Measurements from ENCODE around the gene ZNG1B.
"Not testable (repeated sequence)": the region's sequence is repeated elsewhere in the genome, so short reads cannot be mapped to it uniquely, and the experiment has no call there.

Gene ZNG1B

GRCh38 chr2:113503094-113504042, 65.9 kb downstream of the ZNG1B start:
- DNase-seq (ENCODE audit: low read depth), result not testable (repeated sequence)

GRCh38 chr2:113504081-113504480, 66.6 kb downstream of the ZNG1B start:
- not testable (repeated sequence) for DNase-seq (ENCODE audit: low read depth)

- not testable (repeated sequence) for DNase-seq (ENCODE audit: low read depth)
Measured at GRCh38 chr2:113507394-113508140, 70.1 kb downstream of the ZNG1B start.

- DNase-seq (ENCODE audit: low read depth), result not testable (repeated sequence)
Measured at GRCh38 chr2:113508187-113508586, 70.7 kb downstream of the ZNG1B start.

GRCh38 chr2:113510913-113511312, 73.4 kb downstream of the ZNG1B start:
- not testable (repeated sequence) for DNase-seq (ENCODE audit: low read depth)

- DNase-seq (ENCODE audit: low read depth), result not testable (repeated sequence)
Measured at GRCh38 chr2:113511859-113512258, 74.4 kb downstream of the ZNG1B start.

- not testable (repeated sequence) for DNase-seq (ENCODE audit: low read depth)
Measured at GRCh38 chr2:113515457-113515856, 78.0 kb downstream of the ZNG1B start.

- not testable (repeated sequence) for DNase-seq (ENCODE audit: low read depth)
Measured at GRCh38 chr2:113515995-113516394, 78.5 kb downstream of the ZNG1B start.

- DNase-seq (ENCODE audit: low read depth), result not testable (repeated sequence)
Measured at GRCh38 chr2:113517025-113517424, 79.5 kb downstream of the ZNG1B start.

- not testable (repeated sequence) for DNase-seq (ENCODE audit: low read depth)
Measured at GRCh38 chr2:113520837-113521236, 83.3 kb downstream of the ZNG1B start.

- not testable (repeated sequence) for DNase-seq (ENCODE audit: low read depth)
Measured at GRCh38 chr2:113521492-113521891, 84.0 kb downstream of the ZNG1B start.

GRCh38 chr2:113524986-113525385, 87.5 kb downstream of the ZNG1B start:
- not testable (repeated sequence) for DNase-seq (ENCODE audit: low read depth)

GRCh38 chr2:113527350-113528045, 90.0 kb downstream of the ZNG1B start:
- not testable (repeated sequence) for DNase-seq (ENCODE audit: low read depth)

- not testable (repeated sequence) for DNase-seq (ENCODE audit: low read depth)
Measured at GRCh38 chr2:113528126-113528525, 90.6 kb downstream of the ZNG1B start.

GRCh38 chr2:113528904-113529303, 91.4 kb downstream of the ZNG1B start:
- not testable (repeated sequence) for DNase-seq (ENCODE audit: low read depth)

GRCh38 chr2:113532991-113533390, 95.5 kb downstream of the ZNG1B start:
- not testable (repeated sequence) for DNase-seq (ENCODE audit: low read depth)

GRCh38 chr2:113536573-113536972, 99.1 kb downstream of the ZNG1B start:
- DNase-seq (ENCODE audit: low read depth), result not testable (repeated sequence)

- DNase-seq (ENCODE audit: low read depth), result not testable (repeated sequence)
Measured at GRCh38 chr2:113540834-113541203, 103.3 kb downstream of the ZNG1B start.

GRCh38 chr2:113541204-113541975, 103.9 kb downstream of the ZNG1B start:
- DNase-seq (ENCODE audit: low read depth), result not testable (repeated sequence)

GRCh38 chr2:113541976-113542485, 104.5 kb downstream of the ZNG1B start:
- not testable (repeated sequence) for DNase-seq (ENCODE audit: low read depth)

- DNase-seq (ENCODE audit: low read depth), result not testable (repeated sequence)
Measured at GRCh38 chr2:113542529-113542928, 105.0 kb downstream of the ZNG1B start.
